HEK293 (cell line): ENCODE measurements around the gene ARSB.
A peak's percentile ranks its signal among the peaks of the same experiment; 100 is the strongest.

Experiments used
- EGR2 ChIP-seq: fragments of 450-650 bp; formaldehyde crosslinking; IDR thresholded peaks from 2 replicates; pipeline ENCODE4 v1.5.1; 2016; ENCODE audit warnings: low read depth, missing biosample characterization, missing genetic modification characterization
- HOXA7 ChIP-seq: sonication (generic); formaldehyde crosslinking; IDR thresholded peaks from 2 replicates; pipeline ENCODE4 v1.8.1; 2022; ENCODE audit warnings: missing genetic modification reagents, borderline replicate concordance
- KLF7 ChIP-seq: fragments of 450-650 bp; formaldehyde crosslinking; IDR thresholded peaks from 2 replicates; pipeline ENCODE4 v1.5.1; 2016; ENCODE audit warnings: missing biosample characterization, missing genetic modification characterization, borderline replicate concordance
- MEIS1 ChIP-seq: sonication (generic); formaldehyde crosslinking; IDR thresholded peaks from 2 replicates; pipeline ENCODE4 v1.8.1; 2022; ENCODE audit warnings: missing genetic modification reagents, mild to moderate bottlenecking, borderline replicate concordance
- SP7 ChIP-seq: fragments of 450-650 bp; formaldehyde crosslinking; IDR thresholded peaks from 2 replicates; pipeline ENCODE4 v1.5.1; 2016; ENCODE audit warnings: missing biosample characterization, missing genetic modification characterization
- TCF7L2 ChIP-seq: IDR thresholded peaks from 2 replicates; pipeline ENCODE4 v1.6.1; 2011; ENCODE audit warnings: low read depth, mild to moderate bottlenecking, inconsistent platforms, low read length, moderate library complexity, borderline replicate concordance
- ZNF2 ChIP-seq: fragments of 450-650 bp; formaldehyde crosslinking; IDR thresholded peaks from 2 replicates; pipeline ENCODE4 v1.5.1; 2016; ENCODE audit warnings: missing biosample characterization, missing genetic modification characterization
- ZNF211 ChIP-seq: fragments of 450-650 bp; formaldehyde crosslinking; IDR thresholded peaks from 2 replicates; pipeline ENCODE4 v1.5.1; 2016; ENCODE audit warnings: low read depth, missing biosample characterization, missing genetic modification characterization
- ZNF48 ChIP-seq: fragments of 450-650 bp; formaldehyde crosslinking; IDR thresholded peaks from 2 replicates; pipeline ENCODE4 v1.5.1; 2016; ENCODE audit warnings: missing biosample characterization, missing genetic modification characterization
- ZNF510 ChIP-seq: fragments of 450-650 bp; formaldehyde crosslinking; IDR thresholded peaks from 2 replicates; pipeline ENCODE4 v1.5.1; 2018; ENCODE audit warnings: mild to moderate bottlenecking, missing genetic modification characterization, missing biosample characterization; ENCODE audit not compliant: insufficient replicate concordance
- ZNF585B ChIP-seq: fragments of 450-650 bp; formaldehyde crosslinking; IDR thresholded peaks from 2 replicates; pipeline ENCODE4 v1.5.1; 2016; ENCODE audit warnings: missing biosample characterization, missing genetic modification characterization
- ZNF596 ChIP-seq: fragments of 450-650 bp; IDR thresholded peaks from 2 replicates; pipeline ENCODE4 v1.5.0; 2018; ENCODE audit warnings: missing biosample characterization, mild to moderate bottlenecking, missing genetic modification characterization, moderate library complexity
- ZNF658 ChIP-seq: fragments of 450-650 bp; formaldehyde crosslinking; IDR thresholded peaks from 2 replicates; pipeline ENCODE4; 2016; ENCODE audit warnings: missing biosample characterization, missing genetic modification characterization
- ZNF76 ChIP-seq: fragments of 450-650 bp; formaldehyde crosslinking; IDR thresholded peaks from 2 replicates; pipeline ENCODE4; 2016; ENCODE audit warnings: low read depth, missing biosample characterization, missing genetic modification characterization, borderline replicate concordance
- ZNF791 ChIP-seq: fragments of 450-650 bp; formaldehyde crosslinking; IDR thresholded peaks from 2 replicates; pipeline ENCODE4 v1.5.1; 2016; ENCODE audit warnings: missing biosample characterization, missing genetic modification characterization
- TF ChIP-seq, protein P1 (sequence below): fragments of 450-650 bp; formaldehyde crosslinking; IDR thresholded peaks from 2 replicates; pipeline ENCODE4 v1.5.1; 2016; ENCODE audit warnings: missing biosample characterization, missing genetic modification characterization, borderline replicate concordance
- TF ChIP-seq, protein P2 (sequence below): fragments of 450-650 bp; formaldehyde crosslinking; IDR thresholded peaks from 2 replicates; pipeline ENCODE4 v1.5.1; 2017; ENCODE audit warnings: missing biosample characterization, missing genetic modification characterization
- TF ChIP-seq, protein P3 (sequence below): fragments of 450-650 bp; formaldehyde crosslinking; IDR thresholded peaks from 2 replicates; pipeline ENCODE4 v1.5.1; 2016; ENCODE audit warnings: missing biosample characterization, missing genetic modification characterization
- TF ChIP-seq, protein P4 (sequence below): fragments of 450-650 bp; formaldehyde crosslinking; IDR thresholded peaks from 2 replicates; pipeline ENCODE4 v1.5.1; 2016; ENCODE audit warnings: missing biosample characterization, missing genetic modification characterization
- TF ChIP-seq, protein P5 (sequence below): fragments of 450-650 bp; formaldehyde crosslinking; IDR thresholded peaks from 2 replicates; pipeline ENCODE4 v1.5.1; 2016; ENCODE audit warnings: missing biosample characterization, missing genetic modification characterization
- TF ChIP-seq, protein P6 (sequence below): fragments of 450-650 bp; formaldehyde crosslinking; IDR thresholded peaks from 2 replicates; pipeline ENCODE4 v1.5.1; 2016; ENCODE audit warnings: missing biosample characterization, missing genetic modification characterization

ARSB gene

DNA sequence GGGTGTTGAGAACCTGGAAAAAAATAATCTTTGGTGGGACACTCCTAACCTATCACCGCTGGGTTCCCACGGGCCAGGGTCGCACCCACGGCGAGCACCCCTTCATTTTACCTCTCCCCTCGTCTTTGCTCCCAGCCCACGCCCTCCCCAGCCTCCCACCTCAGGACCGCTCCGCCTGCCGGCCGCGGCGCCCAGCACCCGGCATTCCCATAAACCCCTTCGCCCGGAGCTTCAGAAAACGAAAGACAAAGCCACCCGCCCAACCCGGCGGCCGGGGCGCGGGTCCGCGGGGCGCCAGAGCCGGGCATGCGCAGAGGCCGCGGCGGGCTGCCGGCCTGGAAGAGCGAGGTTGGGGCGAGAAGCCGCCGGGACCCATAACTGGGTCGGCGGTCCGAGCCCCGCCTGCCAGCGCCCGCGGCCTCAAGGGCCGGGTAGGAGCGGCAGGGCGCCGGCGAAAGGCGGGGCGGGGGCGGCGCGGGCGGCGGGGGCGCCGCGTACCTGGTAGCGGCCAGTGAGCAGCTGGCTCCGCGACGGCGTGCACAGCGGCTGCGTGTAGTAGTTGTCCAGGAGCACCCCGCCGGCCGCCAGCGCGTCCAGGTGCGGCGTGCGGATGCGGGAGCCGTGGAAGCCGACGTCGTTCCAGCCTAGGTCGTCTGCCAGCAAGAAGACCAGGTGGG lies 533 bp downstream of the ARSB start (continued):
- TF ChIP-seq, protein P1, sequence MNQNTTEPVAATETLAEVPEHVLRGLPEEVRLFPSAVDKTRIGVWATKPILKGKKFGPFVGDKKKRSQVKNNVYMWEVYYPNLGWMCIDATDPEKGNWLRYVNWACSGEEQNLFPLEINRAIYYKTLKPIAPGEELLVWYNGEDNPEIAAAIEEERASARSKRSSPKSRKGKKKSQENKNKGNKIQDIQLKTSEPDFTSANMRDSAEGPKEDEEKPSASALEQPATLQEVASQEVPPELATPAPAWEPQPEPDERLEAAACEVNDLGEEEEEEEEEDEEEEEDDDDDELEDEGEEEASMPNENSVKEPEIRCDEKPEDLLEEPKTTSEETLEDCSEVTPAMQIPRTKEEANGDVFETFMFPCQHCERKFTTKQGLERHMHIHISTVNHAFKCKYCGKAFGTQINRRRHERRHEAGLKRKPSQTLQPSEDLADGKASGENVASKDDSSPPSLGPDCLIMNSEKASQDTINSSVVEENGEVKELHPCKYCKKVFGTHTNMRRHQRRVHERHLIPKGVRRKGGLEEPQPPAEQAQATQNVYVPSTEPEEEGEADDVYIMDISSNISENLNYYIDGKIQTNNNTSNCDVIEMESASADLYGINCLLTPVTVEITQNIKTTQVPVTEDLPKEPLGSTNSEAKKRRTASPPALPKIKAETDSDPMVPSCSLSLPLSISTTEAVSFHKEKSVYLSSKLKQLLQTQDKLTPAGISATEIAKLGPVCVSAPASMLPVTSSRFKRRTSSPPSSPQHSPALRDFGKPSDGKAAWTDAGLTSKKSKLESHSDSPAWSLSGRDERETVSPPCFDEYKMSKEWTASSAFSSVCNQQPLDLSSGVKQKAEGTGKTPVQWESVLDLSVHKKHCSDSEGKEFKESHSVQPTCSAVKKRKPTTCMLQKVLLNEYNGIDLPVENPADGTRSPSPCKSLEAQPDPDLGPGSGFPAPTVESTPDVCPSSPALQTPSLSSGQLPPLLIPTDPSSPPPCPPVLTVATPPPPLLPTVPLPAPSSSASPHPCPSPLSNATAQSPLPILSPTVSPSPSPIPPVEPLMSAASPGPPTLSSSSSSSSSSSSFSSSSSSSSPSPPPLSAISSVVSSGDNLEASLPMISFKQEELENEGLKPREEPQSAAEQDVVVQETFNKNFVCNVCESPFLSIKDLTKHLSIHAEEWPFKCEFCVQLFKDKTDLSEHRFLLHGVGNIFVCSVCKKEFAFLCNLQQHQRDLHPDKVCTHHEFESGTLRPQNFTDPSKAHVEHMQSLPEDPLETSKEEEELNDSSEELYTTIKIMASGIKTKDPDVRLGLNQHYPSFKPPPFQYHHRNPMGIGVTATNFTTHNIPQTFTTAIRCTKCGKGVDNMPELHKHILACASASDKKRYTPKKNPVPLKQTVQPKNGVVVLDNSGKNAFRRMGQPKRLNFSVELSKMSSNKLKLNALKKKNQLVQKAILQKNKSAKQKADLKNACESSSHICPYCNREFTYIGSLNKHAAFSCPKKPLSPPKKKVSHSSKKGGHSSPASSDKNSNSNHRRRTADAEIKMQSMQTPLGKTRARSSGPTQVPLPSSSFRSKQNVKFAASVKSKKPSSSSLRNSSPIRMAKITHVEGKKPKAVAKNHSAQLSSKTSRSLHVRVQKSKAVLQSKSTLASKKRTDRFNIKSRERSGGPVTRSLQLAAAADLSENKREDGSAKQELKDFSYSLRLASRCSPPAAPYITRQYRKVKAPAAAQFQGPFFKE (tag by site-specific recombination): no peak
- TF ChIP-seq ZNF658 (tag by site-specific recombination): no peak
- no peak for TF ChIP-seq KLF7 (tag by site-specific recombination)
- TF ChIP-seq, protein P2, sequence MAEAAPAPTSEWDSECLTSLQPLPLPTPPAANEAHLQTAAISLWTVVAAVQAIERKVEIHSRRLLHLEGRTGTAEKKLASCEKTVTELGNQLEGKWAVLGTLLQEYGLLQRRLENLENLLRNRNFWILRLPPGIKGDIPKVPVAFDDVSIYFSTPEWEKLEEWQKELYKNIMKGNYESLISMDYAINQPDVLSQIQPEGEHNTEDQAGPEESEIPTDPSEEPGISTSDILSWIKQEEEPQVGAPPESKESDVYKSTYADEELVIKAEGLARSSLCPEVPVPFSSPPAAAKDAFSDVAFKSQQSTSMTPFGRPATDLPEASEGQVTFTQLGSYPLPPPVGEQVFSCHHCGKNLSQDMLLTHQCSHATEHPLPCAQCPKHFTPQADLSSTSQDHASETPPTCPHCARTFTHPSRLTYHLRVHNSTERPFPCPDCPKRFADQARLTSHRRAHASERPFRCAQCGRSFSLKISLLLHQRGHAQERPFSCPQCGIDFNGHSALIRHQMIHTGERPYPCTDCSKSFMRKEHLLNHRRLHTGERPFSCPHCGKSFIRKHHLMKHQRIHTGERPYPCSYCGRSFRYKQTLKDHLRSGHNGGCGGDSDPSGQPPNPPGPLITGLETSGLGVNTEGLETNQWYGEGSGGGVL: peak; percentile 23; the same call in 1 of the 2 replicates
- TF ChIP-seq, protein P3, sequence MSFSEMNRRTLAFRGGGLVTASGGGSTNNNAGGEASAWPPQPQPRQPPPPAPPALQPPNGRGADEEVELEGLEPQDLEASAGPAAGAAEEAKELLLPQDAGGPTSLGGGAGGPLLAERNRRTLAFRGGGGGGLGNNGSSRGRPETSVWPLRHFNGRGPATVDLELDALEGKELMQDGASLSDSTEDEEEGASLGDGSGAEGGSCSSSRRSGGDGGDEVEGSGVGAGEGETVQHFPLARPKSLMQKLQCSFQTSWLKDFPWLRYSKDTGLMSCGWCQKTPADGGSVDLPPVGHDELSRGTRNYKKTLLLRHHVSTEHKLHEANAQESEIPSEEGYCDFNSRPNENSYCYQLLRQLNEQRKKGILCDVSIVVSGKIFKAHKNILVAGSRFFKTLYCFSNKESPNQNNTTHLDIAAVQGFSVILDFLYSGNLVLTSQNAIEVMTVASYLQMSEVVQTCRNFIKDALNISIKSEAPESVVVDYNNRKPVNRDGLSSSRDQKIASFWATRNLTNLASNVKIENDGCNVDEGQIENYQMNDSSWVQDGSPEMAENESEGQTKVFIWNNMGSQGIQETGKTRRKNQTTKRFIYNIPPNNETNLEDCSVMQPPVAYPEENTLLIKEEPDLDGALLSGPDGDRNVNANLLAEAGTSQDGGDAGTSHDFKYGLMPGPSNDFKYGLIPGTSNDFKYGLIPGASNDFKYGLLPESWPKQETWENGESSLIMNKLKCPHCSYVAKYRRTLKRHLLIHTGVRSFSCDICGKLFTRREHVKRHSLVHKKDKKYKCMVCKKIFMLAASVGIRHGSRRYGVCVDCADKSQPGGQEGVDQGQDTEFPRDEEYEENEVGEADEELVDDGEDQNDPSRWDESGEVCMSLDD (tag by site-specific recombination): peak; percentile 72; the same call in 1 of the 2 replicates
- no peak for TF ChIP-seq TCF7L2
- peak; percentile 84 for TF ChIP-seq EGR2 (tag by site-specific recombination)
- no peak for TF ChIP-seq ZNF510 (tag by site-specific recombination)
- peak; percentile 45; the same call in 1 of the 2 replicates for TF ChIP-seq SP7 (tag by site-specific recombination)
- TF ChIP-seq ZNF48: no peak
- TF ChIP-seq MEIS1 (CRISPR knock-in tag): no peak
- TF ChIP-seq, protein P4, sequence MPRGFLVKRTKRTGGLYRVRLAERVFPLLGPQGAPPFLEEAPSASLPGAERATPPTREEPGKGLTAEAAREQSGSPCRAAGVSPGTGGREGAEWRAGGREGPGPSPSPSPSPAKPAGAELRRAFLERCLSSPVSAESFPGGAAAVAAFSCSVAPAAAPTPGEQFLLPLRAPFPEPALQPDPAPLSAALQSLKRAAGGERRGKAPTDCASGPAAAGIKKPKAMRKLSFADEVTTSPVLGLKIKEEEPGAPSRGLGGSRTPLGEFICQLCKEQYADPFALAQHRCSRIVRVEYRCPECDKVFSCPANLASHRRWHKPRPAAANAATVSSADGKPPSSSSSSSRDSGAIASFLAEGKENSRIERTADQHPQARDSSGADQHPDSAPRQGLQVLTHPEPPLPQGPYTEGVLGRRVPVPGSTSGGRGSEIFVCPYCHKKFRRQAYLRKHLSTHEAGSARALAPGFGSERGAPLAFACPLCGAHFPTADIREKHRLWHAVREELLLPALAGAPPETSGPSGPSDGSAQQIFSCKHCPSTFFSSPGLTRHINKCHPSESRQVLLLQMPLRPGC (tag by site-specific recombination): peak; percentile 65
- TF ChIP-seq ZNF2: 0 out of 2 replicates have a peak, but pooled peaks have one; percentile 61
- no peak for TF ChIP-seq HOXA7
- TF ChIP-seq ZNF211 (tag by site-specific recombination): no peak
- TF ChIP-seq ZNF76 (tag by site-specific recombination): peak; percentile 84
- no peak for TF ChIP-seq ZNF585B (tag by site-specific recombination)
- no peak for TF ChIP-seq ZNF791 (tag by site-specific recombination)
- TF ChIP-seq, protein P5, sequence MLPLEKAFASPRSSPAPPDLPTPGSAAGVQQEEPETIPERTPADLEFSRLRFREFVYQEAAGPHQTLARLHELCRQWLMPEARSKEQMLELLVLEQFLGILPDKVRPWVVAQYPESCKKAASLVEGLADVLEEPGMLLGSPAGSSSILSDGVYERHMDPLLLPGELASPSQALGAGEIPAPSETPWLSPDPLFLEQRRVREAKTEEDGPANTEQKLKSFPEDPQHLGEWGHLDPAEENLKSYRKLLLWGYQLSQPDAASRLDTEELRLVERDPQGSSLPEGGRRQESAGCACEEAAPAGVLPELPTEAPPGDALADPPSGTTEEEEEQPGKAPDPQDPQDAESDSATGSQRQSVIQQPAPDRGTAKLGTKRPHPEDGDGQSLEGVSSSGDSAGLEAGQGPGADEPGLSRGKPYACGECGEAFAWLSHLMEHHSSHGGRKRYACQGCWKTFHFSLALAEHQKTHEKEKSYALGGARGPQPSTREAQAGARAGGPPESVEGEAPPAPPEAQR (tag by site-specific recombination): no peak
- TF ChIP-seq ZNF596 (tag by site-specific recombination): peak; percentile 25
- TF ChIP-seq, protein P6, sequence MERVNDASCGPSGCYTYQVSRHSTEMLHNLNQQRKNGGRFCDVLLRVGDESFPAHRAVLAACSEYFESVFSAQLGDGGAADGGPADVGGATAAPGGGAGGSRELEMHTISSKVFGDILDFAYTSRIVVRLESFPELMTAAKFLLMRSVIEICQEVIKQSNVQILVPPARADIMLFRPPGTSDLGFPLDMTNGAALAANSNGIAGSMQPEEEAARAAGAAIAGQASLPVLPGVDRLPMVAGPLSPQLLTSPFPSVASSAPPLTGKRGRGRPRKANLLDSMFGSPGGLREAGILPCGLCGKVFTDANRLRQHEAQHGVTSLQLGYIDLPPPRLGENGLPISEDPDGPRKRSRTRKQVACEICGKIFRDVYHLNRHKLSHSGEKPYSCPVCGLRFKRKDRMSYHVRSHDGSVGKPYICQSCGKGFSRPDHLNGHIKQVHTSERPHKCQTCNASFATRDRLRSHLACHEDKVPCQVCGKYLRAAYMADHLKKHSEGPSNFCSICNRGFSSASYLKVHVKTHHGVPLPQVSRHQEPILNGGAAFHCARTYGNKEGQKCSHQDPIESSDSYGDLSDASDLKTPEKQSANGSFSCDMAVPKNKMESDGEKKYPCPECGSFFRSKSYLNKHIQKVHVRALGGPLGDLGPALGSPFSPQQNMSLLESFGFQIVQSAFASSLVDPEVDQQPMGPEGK (tag by site-specific recombination): peak; percentile 73
